GM10266 (cell line): Measurements from ENCODE around the gene SMARCA4.
"Not testable (repeated sequence)": the region's sequence is repeated elsewhere in the genome, so short reads cannot be mapped to it uniquely, and the experiment has no call there.

Experiments used
- DNase-seq: peaks from one replicate; pipeline ENCODE4 v3.0.0; 2012; ENCODE audit errors: extremely low spot score
- TF ChIP-seq, protein P1 (sequence below): IDR thresholded peaks from 2 replicates; pipeline ENCODE4 v1.5.1; 2012; ENCODE audit warnings: mild to moderate bottlenecking, low read depth; ENCODE audit not compliant: control insufficient read depth, insufficient read depth; ENCODE audit errors: missing control alignments

SMARCA4 gene

GRCh38 chr19:11089254-11090013 lies 128.6 kb downstream of the SMARCA4 start, which contains the start of gene LDLR:
Gene LDLR (plus strand): TSS chr19:11089463. CDS start chr19:11089549, 86 bp downstream.
- TF ChIP-seq, protein P1, sequence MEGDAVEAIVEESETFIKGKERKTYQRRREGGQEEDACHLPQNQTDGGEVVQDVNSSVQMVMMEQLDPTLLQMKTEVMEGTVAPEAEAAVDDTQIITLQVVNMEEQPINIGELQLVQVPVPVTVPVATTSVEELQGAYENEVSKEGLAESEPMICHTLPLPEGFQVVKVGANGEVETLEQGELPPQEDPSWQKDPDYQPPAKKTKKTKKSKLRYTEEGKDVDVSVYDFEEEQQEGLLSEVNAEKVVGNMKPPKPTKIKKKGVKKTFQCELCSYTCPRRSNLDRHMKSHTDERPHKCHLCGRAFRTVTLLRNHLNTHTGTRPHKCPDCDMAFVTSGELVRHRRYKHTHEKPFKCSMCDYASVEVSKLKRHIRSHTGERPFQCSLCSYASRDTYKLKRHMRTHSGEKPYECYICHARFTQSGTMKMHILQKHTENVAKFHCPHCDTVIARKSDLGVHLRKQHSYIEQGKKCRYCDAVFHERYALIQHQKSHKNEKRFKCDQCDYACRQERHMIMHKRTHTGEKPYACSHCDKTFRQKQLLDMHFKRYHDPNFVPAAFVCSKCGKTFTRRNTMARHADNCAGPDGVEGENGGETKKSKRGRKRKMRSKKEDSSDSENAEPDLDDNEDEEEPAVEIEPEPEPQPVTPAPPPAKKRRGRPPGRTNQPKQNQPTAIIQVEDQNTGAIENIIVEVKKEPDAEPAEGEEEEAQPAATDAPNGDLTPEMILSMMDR, result no peak
- peak; percentile 75 for DNase-seq

DNA sequence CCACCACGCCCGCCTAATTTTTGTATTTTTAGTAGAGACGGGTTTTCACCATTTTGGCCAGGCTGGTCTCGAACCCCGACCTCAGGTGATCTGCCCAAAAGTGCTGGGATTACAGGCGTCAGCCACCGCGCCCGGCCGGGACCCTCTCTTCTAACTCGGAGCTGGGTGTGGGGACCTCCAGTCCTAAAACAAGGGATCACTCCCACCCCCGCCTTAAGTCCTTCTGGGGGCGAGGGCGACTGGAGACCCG lies 129.1 kb downstream of the SMARCA4 start:
- DNase-seq, result not testable (repeated sequence)

GRCh38 chr19:11090264-11090996 lies 129.6 kb downstream of the SMARCA4 start:
- TF ChIP-seq, protein P1, result no peak
- peak; percentile 91 for DNase-seq

GRCh38 chr19:11090997-11091702 lies 130.3 kb downstream of the SMARCA4 start:
- DNase-seq, result no peak

GRCh38 chr19:11091703-11092153 lies 130.9 kb downstream of the SMARCA4 start:
- no peak for DNase-seq
- TF ChIP-seq, protein P1, result no peak

More at GRCh38 chr19:11090997-11091702, 130.3 kb downstream of the SMARCA4 start:
- TF ChIP-seq, protein P1, result no peak

DNA sequence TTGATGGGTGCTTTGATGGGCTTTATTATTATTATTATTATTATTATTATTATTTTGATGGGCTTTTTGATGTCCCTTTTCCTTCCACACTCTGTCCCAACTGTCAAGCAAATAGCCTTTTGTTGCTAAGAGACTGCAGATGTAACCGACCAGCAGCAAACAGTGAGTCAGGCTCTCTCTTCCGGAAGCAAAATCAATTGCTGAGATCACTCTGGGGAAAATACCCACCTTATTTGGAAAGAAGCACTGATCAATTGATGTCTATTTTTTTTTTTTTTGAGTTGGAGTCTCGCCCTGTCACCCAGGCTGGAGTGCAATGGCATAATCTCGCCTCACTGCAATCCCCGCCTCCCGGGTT lies 131.3 kb downstream of the SMARCA4 start:
- TF ChIP-seq, protein P1, result no peak
- DNase-seq, result no peak

DNA sequence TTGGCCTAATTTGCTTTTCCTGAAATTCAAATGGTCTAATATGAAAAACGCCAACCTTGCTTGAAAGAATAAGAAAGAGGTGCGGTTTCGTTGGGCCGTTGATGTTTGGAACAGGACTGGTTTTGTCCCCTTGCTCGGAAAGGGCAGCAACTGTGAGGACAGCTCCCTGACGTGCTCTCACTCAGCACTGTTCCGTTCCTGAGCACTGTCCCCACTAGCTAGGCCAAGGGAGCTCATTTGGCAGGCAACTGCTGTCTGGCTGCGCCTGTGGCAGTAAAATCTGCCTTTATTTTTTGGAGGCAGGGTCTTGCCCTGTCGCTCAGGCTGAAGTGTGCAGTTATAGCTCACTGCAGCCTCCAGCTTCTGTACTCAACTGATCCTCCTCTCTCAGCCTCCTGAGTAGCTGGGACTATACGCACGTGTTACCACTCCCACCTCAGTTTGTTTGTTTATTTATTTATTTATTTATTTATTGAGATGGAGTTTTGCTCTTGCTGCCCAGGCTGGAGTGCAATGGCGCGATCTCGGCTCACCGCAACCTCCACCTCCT lies 132.9 kb downstream of the SMARCA4 start:
- TF ChIP-seq, protein P1, result no peak
- DNase-seq, result no peak
